Measurements from ENCODE around the gene LMOD2.

- TF ChIP-seq POLR2AphosphoS5 (IDR thresholded peaks at IDR 0.05; ENCODE audit: borderline replicate concordance, low read depth, low read length) (no peak), EZH2 (IDR thresholded peaks at IDR 0.05) (no peak), FOXP2 (optimal IDR thresholded peaks at IDR 0.05; ENCODE audit: control extremely low read depth, extremely low read length, insufficient read depth) (no peak)
Measured at GRCh38 chr7:123695944-123696677, 40.4 kb downstream of the LMOD2 start.
